Neural cell (in vitro differentiated cells): ENCODE data around the gene MRTFB. TPM values are rescaled to one million over a fixed set of nuclear protein-coding genes. Genes with fewer than 3 reads are reported as not detected.

Source experiments
- H2AFZ ChIP-seq: fragments of 200-600, 300-800 bp; sonication (generic), shearing (Covaris generic); 2 replicates; pipeline ENCODE4 v1.6.0; 2014; ENCODE audit warnings: low read depth, mild to moderate bottlenecking, antibody characterized with exemption, low read length, moderate library complexity
- H3F3A ChIP-seq: fragments of 200-600 bp; shearing (Covaris generic); 2 replicates; pipeline ENCODE4 v1.6.1; 2016; ENCODE audit warnings: mild to moderate bottlenecking, moderate library complexity, mixed read lengths, antibody characterized with exemption, low read length; ENCODE audit not compliant: insufficient read depth, poor library complexity, severe bottlenecking
- H3K27ac ChIP-seq: fragments of 200-600, 300-800 bp; sonication (generic), shearing (Covaris generic); 2 replicates; pipeline ENCODE4 v1.5.1; 2014; ENCODE audit warnings: mild to moderate bottlenecking, low read length, moderate library complexity
- H3K27me3 ChIP-seq: fragments of 300-800, 200-600 bp; sonication (generic), shearing (Covaris generic); 2 replicates; pipeline ENCODE4 v1.6.0; 2014; ENCODE audit warnings: mild to moderate bottlenecking, low read depth, low read length, moderate library complexity; ENCODE audit not compliant: insufficient read depth
- H3K36me3 ChIP-seq: fragments of 300-800, 200-600 bp; sonication (generic), shearing (Covaris generic); 2 replicates; pipeline ENCODE4 v1.5.1; 2014; ENCODE audit warnings: mild to moderate bottlenecking, antibody characterized with exemption, low read length, moderate library complexity; ENCODE audit not compliant: insufficient read depth
- H3K4me2 ChIP-seq: fragments of 300-800, 200-600 bp; sonication (generic), shearing (Covaris generic); 2 replicates; pipeline ENCODE4 v1.6.0; 2014; ENCODE audit warnings: mild to moderate bottlenecking, low read length
- H3K4me3 ChIP-seq: fragments of 300-800, 200-600 bp; sonication (generic), shearing (Covaris generic); 2 replicates; pipeline ENCODE4 v1.5.1; 2014; ENCODE audit warnings: mild to moderate bottlenecking, low read length, moderate library complexity
- H3K79me2 ChIP-seq: fragments of 200-600 bp; shearing (Covaris generic); replicated peaks from 2 replicates; pipeline ENCODE4 v1.6.0; 2014; ENCODE audit warnings: mild to moderate bottlenecking, low read length, moderate library complexity; ENCODE audit not compliant: insufficient read depth
- H3K9ac ChIP-seq: fragments of 300-800, 200-600 bp; sonication (generic), shearing (Covaris generic); 2 replicates; pipeline ENCODE4 v1.6.1; 2016; ENCODE audit warnings: mild to moderate bottlenecking, low read length, mixed read lengths
- H3K9me2 ChIP-seq: fragments of 200-600 bp; shearing (Covaris generic); 2 replicates; pipeline ENCODE4 v1.6.1; 2016; ENCODE audit warnings: mild to moderate bottlenecking, low read length, mixed read lengths; ENCODE audit not compliant: insufficient read depth
- H3K9me3 ChIP-seq: fragments of 200-600, 300-800 bp; sonication (generic), shearing (Covaris generic); 2 replicates; pipeline ENCODE4 v1.6.1; 2016; ENCODE audit warnings: mild to moderate bottlenecking, mixed run types, low read length, moderate library complexity, mixed read lengths
- H4K20me1 ChIP-seq: fragments of 200-600 bp; shearing (Covaris generic); 2 replicates; pipeline ENCODE4 v1.6.1; 2016; ENCODE audit warnings: mild to moderate bottlenecking, mixed run types; ENCODE audit not compliant: insufficient read depth
- CTCF ChIP-seq: fragments of 450-650 bp; IDR thresholded peaks from 2 replicates; pipeline ENCODE4 v1.5.1; 2014; ENCODE audit warnings: antibody characterized with exemption, mild to moderate bottlenecking, moderate library complexity; ENCODE audit not compliant: poor library complexity, severe bottlenecking
- EP300 ChIP-seq: fragments of 450-650 bp; conservative IDR thresholded peaks from 2 replicates; pipeline ENCODE4 v1.6.1; 2014; ENCODE audit warnings: antibody characterized with exemption, mild to moderate bottlenecking, moderate library complexity; ENCODE audit not compliant: poor library complexity, severe bottlenecking
- EZH2 ChIP-seq: fragments of 200-600, 300-800 bp; shearing (Covaris generic), sonication (generic); IDR thresholded peaks from 2 replicates; pipeline ENCODE4 v1.6.1; 2014; ENCODE audit warnings: antibody characterized with exemption, low read length, borderline replicate concordance, mild to moderate bottlenecking; ENCODE audit not compliant: insufficient read depth, poor library complexity, severe bottlenecking
- MXI1 ChIP-seq: fragments of 450-650 bp; conservative IDR thresholded peaks from 2 replicates; pipeline ENCODE4 v1.6.1; 2014; ENCODE audit warnings: antibody characterized with exemption, mild to moderate bottlenecking; ENCODE audit not compliant: poor library complexity, severe bottlenecking
- POLR2AphosphoS5 ChIP-seq: IDR thresholded peaks from 2 replicates; pipeline ENCODE4 v1.6.1; 2012
- RAD21 ChIP-seq: fragments of 450-650 bp; conservative IDR thresholded peaks from 2 replicates; pipeline ENCODE4 v1.6.1; 2014; ENCODE audit warnings: antibody characterized with exemption, mild to moderate bottlenecking, moderate library complexity
- REST ChIP-seq: IDR thresholded peaks from 2 replicates; pipeline ENCODE4 v1.6.1; 2012; ENCODE audit warnings: borderline replicate concordance
- SMC3 ChIP-seq: fragments of 450-650 bp; conservative IDR thresholded peaks from 2 replicates; pipeline ENCODE4 v1.6.1; 2014; ENCODE audit warnings: antibody characterized with exemption, mild to moderate bottlenecking, moderate library complexity; ENCODE audit not compliant: poor library complexity
- TAF1 ChIP-seq: IDR thresholded peaks from 2 replicates; pipeline ENCODE4 v1.6.1; 2012; ENCODE audit warnings: low read depth
- polyA plus RNA-seq: library from polyadenylated mRNA; depleted of rRNA; stranded (reverse); fragments of >200 nt; gene quantifications from 2 replicates; pipeline ENCODE4 v1.2.3, GENCODE V29; 2014

The MRTFB gene
- polyA plus RNA-seq, 1 donor from 2014 or later, result 18.6 TPM

DNA sequence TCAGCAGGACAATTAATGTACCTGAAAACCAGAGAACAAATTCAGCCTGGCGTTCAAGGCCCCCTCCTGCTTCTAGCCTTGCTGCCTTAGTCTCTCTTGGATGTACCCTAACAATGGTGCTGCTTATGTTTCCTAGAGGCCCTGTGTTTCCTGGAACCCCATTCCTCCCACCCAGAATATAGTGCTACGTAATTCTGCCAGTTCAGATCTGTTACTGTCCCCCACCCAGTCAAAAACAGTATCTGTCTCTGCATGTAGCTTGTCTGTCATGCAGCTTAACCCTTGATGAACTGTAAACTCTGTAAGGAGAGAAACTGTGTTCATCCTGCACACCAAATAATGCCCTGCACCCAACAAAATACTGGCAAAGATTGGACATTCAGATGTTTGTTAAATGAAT lies 6.8 kb downstream of the MRTFB start:
- Histone ChIP-seq H3K27ac (no peak overlapping the region), H3K36me3 (no peaks in the 10 kb centered on the region), H3K27me3 (no peaks in the 10 kb centered on the region), H3K9me3 (no peaks in the 10 kb centered on the region), H3F3A (no peaks in the 10 kb centered on the region), H2AFZ (no peak overlapping the region), H4K20me1 (no peaks in the 10 kb centered on the region), H3K4me3 (no peak overlapping the region), H3K9me2 (no peaks in the 10 kb centered on the region), H3K79me2 (peaks cover 46% of the 10 kb centered on the region), H3K4me2 (no peak overlapping the region), H3K9ac (no peak overlapping the region)
- no peak for TF ChIP-seq POLR2AphosphoS5
- no peak for TF ChIP-seq TAF1
- TF ChIP-seq EZH2, result no peak
- no peak for TF ChIP-seq CTCF
- no peak for TF ChIP-seq MXI1
- TF ChIP-seq REST, result no peak
- TF ChIP-seq EP300, result no peak
- TF ChIP-seq RAD21, result no peak
- TF ChIP-seq SMC3, result no peak

DNA sequence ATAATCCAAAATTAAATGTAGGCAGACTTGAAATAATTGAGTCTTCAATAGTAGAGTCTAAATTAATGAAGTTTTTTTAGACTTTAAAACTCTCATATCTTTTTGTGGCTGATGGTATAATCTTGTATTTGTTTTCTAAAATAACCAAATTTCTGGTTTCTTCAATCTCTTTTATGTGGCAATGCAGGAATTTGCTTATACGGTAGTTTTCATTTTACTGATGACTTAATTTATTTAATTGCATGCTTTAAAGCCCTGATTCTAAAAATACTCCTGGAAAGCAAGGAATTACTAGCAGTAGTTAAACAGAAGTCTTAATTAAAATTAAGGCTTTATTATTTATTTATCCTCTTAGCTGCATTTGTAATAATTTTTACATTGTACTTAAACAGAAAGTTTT lies 15.4 kb downstream of the MRTFB start:
- TF ChIP-seq SMC3 (no peak), REST (no peak), POLR2AphosphoS5 (no peak), MXI1 (no peak), RAD21 (no peak), TAF1 (no peak), EZH2 (no peak), EP300 (no peak), CTCF (no peak)
- H3K79me2 ChIP-seq, result peaks cover 23% of the 10 kb centered on the region
- H3K4me3 ChIP-seq, result no peak overlapping the region
- H3K9ac ChIP-seq, result no peak overlapping the region
- H3K27me3 ChIP-seq, result no peaks in the 10 kb centered on the region
- H3K27ac ChIP-seq, result no peak overlapping the region
- no peak overlapping the region for H2AFZ ChIP-seq
- H4K20me1 ChIP-seq, result no peaks in the 10 kb centered on the region
- no peaks in the 10 kb centered on the region for H3K36me3 ChIP-seq
- peaks cover 3% of the 10 kb centered on the region for H3F3A ChIP-seq
- H3K9me2 ChIP-seq, result no peaks in the 10 kb centered on the region
- H3K9me3 ChIP-seq, result no peaks in the 10 kb centered on the region
- H3K4me2 ChIP-seq, result no peak overlapping the region
